ENCODE data around the gene FREM2. TPM values are rescaled to one million over a fixed set of nuclear protein-coding genes. Genes with fewer than 3 reads are reported as not detected.

FREM2 gene
- total RNA-seq, 1 experiment from 2014 or later: 3.8 TPM

DNA sequence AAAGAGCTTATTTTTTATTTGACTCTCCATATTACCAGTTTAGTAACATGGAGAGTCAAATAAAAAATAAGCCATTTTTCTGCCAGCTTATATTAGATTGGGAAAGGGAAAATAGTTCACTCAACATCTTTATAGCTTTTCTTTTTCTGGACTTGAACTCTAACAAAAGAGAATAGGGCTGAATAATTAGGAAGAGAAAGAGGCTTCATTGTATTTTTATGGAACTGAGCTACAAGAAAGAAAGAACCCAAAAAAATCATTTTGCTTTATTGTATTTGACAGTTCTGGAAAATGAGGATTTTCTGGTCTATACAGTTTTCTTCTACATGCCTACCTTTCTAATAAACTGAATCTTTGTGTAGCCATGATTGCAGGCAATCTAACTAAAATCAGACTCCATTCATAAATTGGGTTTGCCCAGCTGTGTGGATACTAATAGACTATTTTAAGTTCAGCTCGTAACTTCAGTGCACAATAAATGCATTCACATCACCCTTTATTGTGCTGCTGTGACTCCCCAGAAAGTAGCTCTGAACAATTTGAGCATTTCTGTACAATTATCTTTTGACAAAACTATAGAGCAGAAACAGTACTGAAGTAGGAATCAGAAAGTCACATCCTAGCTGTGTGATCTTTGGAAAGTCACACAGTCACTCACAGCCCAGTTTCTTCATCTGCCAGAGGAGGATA lies 188.5 kb downstream of the FREM2 start:
- ChIA-PET POLR2A (ENCODE audit: low non-redundant PET) (no interaction called here), CTCF (no interaction called here)
- Histone ChIP-seq H3K4me1 (ENCODE audit: insufficient read depth, low read length, poor library complexity, severe bottlenecking) (peaks cover 12% of the 10 kb centered on the region), H3K4me3 (ENCODE audit: low read depth, low read length, poor library complexity, severe bottlenecking) (no peak overlapping the region), H3K36me3 (ENCODE audit: insufficient read depth, low read length, poor library complexity, severe bottlenecking) (no peaks in the 10 kb centered on the region), H3K27me3 (replicated peaks; ENCODE audit: insufficient read depth, low read depth, low read length, poor library complexity) (no peaks in the 10 kb centered on the region), H3K9me3 (ENCODE audit: low read depth, low read length, poor library complexity, severe bottlenecking) (no peaks in the 10 kb centered on the region), H3K27ac (ENCODE audit: low read depth, low read length, poor library complexity, severe bottlenecking) (no peak overlapping the region)
- no peak for DNase-seq (ENCODE audit: low spot score)
- no peak for TF ChIP-seq EZH2 (IDR thresholded peaks at IDR 0.05; ENCODE audit: borderline replicate concordance, low read depth, low read length, poor library complexity, severe bottlenecking)
- no TSS peak for BruUV-seq (replicated peaks)
- intact Hi-C loops (cut with micrococcal nuclease; ENCODE audit: unreplicated experiment): loop anchor here (10.0 kb wide), 1 partner anchor 301 kb away; no protein-coding TSS in a partner anchor

DNA sequence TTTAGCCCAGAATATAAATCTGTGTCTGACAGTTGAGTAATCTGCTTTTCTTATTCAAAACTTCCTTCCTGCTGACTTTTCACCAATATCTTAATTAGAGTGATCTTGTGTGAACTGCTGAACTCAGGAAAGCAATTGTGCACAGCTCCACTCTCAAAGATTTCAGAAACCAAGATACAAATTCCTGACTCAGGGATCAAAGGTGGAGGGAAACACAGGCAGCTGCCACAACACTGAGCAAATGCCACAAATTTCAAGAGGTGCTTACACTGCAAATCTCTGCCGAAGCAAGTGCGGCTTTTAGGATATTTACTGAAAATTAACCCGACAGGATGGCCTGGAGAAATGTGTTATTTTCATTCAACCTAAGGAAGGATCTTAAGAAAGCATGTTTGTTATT lies 192.4 kb downstream of the FREM2 start:
- no TSS peak for BruUV-seq (replicated peaks)
- TF ChIP-seq EZH2 (IDR thresholded peaks at IDR 0.05; ENCODE audit: borderline replicate concordance, low read depth, low read length, poor library complexity, severe bottlenecking): no peak
- TF ChIP-seq, protein P1, sequence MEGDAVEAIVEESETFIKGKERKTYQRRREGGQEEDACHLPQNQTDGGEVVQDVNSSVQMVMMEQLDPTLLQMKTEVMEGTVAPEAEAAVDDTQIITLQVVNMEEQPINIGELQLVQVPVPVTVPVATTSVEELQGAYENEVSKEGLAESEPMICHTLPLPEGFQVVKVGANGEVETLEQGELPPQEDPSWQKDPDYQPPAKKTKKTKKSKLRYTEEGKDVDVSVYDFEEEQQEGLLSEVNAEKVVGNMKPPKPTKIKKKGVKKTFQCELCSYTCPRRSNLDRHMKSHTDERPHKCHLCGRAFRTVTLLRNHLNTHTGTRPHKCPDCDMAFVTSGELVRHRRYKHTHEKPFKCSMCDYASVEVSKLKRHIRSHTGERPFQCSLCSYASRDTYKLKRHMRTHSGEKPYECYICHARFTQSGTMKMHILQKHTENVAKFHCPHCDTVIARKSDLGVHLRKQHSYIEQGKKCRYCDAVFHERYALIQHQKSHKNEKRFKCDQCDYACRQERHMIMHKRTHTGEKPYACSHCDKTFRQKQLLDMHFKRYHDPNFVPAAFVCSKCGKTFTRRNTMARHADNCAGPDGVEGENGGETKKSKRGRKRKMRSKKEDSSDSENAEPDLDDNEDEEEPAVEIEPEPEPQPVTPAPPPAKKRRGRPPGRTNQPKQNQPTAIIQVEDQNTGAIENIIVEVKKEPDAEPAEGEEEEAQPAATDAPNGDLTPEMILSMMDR (conservative IDR thresholded peaks at IDR 0.05; ENCODE audit: low read depth, low read length): no peak
- no peak overlapping the region for H3K27ac ChIP-seq (ENCODE audit: low read depth, low read length, poor library complexity, severe bottlenecking)
- ChIA-PET CTCF (no interaction called here), POLR2A (ENCODE audit: low non-redundant PET) (interaction anchor here (0.6 kb wide), 1 partner anchor 507 kb away, joined by 4 read pairs; no protein-coding TSS in a partner anchor)
- no peak for DNase-seq (ENCODE audit: low spot score)
- H3K27me3 ChIP-seq (replicated peaks; ENCODE audit: insufficient read depth, low read depth, low read length, poor library complexity): no peaks in the 10 kb centered on the region
- no peak overlapping the region for H3K4me3 ChIP-seq (ENCODE audit: low read depth, low read length, poor library complexity, severe bottlenecking)
- intact Hi-C loops (cut with micrococcal nuclease; ENCODE audit: unreplicated experiment): loop anchor here (10.0 kb wide), 1 partner anchor 304 kb away; no protein-coding TSS in a partner anchor
- no peaks in the 10 kb centered on the region for H3K9me3 ChIP-seq (ENCODE audit: low read depth, low read length, poor library complexity, severe bottlenecking)
- H3K36me3 ChIP-seq (ENCODE audit: insufficient read depth, low read length, poor library complexity, severe bottlenecking): no peaks in the 10 kb centered on the region
- peaks cover 9% of the 10 kb centered on the region for H3K4me1 ChIP-seq (ENCODE audit: insufficient read depth, low read length, poor library complexity, severe bottlenecking)

DNA sequence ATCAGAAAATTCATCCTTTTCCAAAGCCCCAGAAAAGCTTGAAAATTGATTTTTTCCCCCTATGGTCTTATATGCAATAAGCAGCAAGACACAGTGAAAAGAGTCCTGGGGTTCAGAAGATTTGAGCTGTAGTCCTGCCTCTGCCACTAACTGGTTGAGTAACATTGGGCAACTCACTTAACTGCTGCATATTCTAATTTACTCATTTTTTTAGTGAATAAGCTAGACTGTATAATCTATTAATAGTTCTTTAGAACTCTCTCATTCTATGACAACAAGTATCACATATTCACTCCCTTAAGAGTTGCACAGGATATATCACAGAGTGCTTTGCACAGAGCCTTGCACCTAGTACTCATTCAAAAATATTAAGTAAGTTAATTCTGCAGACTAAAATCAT lies 192.9 kb downstream of the FREM2 start:
- POLR2A ChIA-PET (ENCODE audit: low non-redundant PET): interaction anchor here (0.6 kb wide), 1 partner anchor 507 kb away, joined by 4 read pairs; no protein-coding TSS in a partner anchor

More for the DNA sequence above, 192.9 kb downstream of the FREM2 start:
- no peaks in the 10 kb centered on the region for H3K36me3 ChIP-seq (ENCODE audit: insufficient read depth, low read length, poor library complexity, severe bottlenecking)
- H3K4me3 ChIP-seq (ENCODE audit: low read depth, low read length, poor library complexity, severe bottlenecking): no peak overlapping the region
- CTCF ChIA-PET: no interaction called here
- intact Hi-C loops (cut with micrococcal nuclease; ENCODE audit: unreplicated experiment): loop anchor here (10.0 kb wide), 1 partner anchor 305 kb away; no protein-coding TSS in a partner anchor
- H3K27me3 ChIP-seq (replicated peaks; ENCODE audit: insufficient read depth, low read depth, low read length, poor library complexity): no peaks in the 10 kb centered on the region
- peaks cover 9% of the 10 kb centered on the region for H3K4me1 ChIP-seq (ENCODE audit: insufficient read depth, low read length, poor library complexity, severe bottlenecking)
- H3K27ac ChIP-seq (ENCODE audit: low read depth, low read length, poor library complexity, severe bottlenecking): no peak overlapping the region
- DNase-seq (ENCODE audit: low spot score): no peak
- no TSS peak for BruUV-seq (replicated peaks)
- TF ChIP-seq, protein P1 (conservative IDR thresholded peaks at IDR 0.05; ENCODE audit: low read depth, low read length): no peak
- no peak for TF ChIP-seq EZH2 (IDR thresholded peaks at IDR 0.05; ENCODE audit: borderline replicate concordance, low read depth, low read length, poor library complexity, severe bottlenecking)
- no peaks in the 10 kb centered on the region for H3K9me3 ChIP-seq (ENCODE audit: low read depth, low read length, poor library complexity, severe bottlenecking)
